ENCODE measurements around the gene MTREX.

- no peak for TF ChIP-seq POLR2A (IDR thresholded peaks at IDR 0.05)
- TF ChIP-seq CTCF (IDR thresholded peaks at IDR 0.05) = no peak
Measured at GRCh38 chr5:55345327-55345726, 37.5 kb downstream of the MTREX start.
